ENCODE results near the gene BOC.

The BOC gene

DNA sequence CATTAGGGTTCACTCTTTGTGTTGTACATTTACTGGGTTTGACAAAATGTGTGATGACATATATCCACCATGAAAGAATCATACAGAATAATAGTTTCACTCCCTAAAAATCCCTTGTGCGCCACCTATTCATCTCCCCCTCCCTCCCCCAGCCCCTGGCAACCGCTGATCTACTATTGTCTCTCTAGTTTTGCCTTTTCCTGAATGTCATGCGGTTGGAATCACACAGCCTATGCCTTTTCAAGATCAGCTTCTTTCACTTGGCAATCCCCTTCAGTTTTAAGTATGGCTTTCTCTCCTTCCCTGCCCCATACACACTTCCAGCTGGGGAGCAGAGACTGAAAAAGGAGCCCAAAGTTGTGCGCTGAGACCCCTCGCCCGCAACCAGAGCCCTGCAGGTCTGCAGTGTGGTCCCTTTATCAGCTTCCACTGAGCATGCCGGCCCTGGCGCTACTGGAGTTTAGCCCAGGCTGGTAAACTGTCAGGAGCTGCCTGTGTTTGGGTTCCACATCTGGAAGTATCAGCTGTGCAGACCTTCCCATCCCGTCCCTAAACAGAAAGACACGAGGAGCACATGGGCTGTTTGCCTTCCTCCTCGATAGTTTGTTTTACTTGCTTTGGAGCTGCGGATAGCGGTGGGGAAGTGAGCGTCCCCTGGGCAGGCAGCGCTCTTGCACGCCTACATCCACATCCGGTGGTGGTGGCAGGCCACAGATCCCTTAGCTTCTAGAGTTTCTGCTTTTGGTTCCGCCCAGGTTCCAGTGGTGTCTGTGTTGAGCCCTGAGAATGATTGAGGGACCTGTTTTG, 12.3 kb downstream of the BOC start:
- no peak for DNase-seq (ENCODE audit: low spot score)

DNA sequence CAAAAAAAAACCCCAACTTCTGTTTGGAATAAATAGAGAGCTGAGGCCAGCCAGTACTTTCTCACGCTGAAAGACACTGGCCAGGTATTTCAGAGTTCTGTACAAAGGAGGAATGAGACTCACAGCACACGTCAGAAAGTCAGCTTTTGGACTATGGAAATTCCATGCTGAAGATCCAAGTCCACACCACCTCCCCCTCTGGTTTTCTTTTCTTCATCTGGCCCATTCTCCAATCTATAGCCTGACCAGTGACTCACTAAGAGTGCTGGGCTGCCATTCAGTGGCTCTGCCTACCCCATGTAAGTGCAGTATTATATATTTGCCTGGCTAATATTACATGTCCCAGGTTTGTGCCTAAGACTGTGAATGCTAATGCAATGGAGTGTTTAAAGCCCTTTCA, 13.9 kb downstream of the BOC start:
- DNase-seq (ENCODE audit: low spot score): no peak

DNA sequence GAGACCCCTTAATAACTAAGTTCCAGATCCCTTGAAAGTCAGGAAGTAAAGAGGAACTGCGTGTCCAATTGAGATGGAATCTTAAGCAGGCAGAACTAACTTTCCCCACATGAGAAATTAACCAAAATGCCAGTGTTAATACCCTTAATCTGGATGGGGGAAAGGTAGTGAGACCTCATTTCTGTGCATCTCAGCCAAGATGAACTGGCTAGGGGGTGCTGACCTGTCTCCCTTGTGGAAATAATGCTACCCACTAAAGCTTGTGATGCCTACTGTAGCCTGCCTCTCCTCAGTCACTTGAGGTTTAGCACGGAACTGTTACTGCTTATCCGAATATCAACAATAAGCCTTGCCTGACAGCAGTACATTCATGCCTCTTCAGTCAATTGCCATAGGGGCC, 15.1 kb downstream of the BOC start:
- no peak for DNase-seq (ENCODE audit: low spot score)

DNA sequence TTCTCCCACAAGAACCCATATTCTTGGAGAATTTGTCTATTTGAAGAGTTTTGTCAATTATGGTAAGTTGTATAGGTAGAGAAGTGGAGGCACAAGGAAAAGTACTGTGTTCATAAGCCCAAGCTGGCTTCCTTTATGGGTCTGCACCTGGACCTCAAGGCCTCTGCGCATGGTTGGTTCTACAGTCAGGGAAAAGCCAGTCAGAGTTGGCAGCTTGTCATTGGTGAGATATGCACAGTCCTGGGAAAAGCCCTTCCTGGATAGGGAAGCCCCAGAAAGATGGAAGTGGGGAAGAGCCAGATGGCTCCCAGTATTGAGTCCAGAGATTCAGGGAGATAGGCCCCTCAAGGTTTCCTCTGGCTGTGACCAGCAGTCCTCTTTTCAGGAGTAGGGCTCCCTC, 15.8 kb downstream of the BOC start:
- DNase-seq (ENCODE audit: low spot score): no peak

DNA sequence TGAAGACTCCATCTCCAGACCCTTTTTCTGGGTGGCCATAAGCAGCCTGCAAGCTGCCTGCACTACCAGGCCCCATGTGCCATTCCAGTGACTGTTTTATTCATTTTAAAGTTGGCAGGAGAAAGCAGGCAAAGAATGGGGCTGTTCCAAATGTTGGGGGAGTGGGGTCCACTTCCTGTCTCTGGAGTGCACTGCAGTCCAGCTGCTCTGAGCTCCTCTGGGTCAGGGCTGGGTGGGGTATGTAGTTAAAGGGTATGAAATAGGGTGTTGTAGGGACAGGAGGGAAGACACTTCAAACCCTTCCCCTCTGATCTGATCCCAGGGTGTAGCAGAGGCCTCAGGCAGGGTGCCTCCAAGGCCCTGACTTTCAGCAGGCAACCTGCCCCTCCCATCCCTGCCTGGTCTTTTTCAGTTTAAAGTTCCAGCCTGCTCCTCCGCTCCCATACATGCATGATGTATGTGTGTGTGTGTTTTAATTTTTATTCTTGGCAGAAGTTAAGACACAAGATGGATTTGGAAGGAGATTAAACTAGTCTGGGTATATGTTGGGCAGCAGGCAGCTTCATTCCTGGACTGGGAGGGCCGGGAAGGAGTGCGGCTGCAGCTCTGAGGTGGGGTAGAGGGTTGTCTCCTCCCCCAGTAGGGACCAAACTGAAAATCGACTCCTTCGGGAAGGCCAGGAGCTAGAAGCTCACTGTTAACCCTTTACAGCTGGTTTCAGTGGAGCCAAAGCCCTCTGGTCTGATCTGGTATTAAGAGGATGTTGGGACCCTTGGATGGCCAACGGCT, 17.3 kb downstream of the BOC start:
- no peak for DNase-seq (ENCODE audit: low spot score)

DNA sequence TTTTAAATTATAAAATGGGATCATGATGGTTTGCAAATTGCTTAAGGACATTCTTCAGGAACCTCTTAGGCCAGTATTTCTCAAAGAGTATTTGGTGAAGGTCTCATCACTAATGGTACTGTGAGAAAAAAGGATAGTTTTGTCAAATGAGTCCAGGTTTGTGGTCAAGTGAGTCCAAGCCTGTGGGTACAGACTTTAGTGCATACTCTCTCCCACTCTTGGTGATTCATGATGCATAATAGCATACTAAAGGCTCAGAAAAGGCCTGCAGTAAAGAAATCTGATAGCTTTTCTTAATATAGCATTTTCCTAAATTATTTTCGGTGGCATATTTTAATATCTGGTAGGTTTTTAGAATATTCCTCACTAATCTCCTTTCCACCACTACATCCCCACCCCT, 20.0 kb downstream of the BOC start:
- peak; percentile 55 for DNase-seq (ENCODE audit: low spot score)

DNA sequence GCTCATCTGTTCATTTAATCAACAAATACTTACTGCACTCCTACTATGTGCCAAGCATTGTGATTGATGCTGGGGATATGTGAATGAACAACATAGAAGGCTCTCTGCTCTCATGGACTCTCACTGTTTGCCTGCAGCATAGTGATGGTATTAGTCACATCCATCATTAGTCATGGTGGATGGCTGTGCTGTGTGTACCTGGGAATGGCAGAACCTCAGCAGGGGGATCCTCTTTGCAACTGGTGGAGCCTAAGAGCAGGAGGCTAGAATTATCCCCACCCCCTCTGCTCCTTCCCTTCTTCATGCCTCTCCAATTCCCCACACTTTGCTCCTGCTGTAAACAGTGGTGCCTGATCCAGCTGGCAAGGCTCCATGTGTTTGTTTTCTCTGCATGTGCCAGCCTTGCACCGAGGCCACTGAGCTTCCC, 20.5 kb downstream of the BOC start:
- peak; percentile 78 for DNase-seq (ENCODE audit: low spot score)

DNA sequence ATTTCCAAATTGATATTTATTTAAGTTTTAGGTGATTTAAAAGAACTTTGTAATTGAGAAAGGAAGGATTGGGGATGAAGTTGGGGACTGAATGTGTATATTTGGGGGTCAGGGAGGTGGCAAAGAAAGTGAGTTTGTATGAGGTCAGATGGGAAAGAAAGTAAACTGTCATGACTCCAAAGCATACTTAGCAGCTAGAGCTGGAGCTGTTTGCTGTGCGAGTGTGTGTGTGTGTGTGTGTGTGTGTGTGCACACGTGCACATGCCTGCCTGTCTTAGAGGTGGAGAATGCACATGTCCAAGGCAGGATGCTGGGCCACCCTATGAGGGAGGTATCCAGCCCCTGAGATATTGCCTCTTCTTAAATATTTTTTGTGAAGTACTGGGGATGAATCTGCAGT, 21.0 kb downstream of the BOC start:
- no peak for DNase-seq (ENCODE audit: low spot score)

DNA sequence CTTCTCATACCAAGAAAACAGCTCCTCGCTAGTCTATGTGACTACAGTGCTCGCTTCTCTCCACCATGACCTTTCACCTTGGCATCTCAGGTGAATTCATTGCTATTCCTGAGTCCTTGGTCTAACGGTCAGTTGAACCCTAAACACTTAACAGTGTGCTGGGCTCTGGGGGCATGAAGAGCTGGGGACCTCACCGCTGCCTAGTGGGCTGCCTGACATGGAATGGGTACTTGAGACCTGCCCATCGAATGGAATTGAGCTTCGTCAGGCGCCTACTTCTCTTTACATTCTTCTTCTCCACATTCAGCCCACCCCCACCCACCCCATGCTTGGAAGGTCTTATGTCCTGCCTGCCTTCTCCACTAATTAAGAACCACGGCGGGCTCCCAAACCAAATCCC, 22.1 kb downstream of the BOC start:
- no peak for DNase-seq (ENCODE audit: low spot score)

DNA sequence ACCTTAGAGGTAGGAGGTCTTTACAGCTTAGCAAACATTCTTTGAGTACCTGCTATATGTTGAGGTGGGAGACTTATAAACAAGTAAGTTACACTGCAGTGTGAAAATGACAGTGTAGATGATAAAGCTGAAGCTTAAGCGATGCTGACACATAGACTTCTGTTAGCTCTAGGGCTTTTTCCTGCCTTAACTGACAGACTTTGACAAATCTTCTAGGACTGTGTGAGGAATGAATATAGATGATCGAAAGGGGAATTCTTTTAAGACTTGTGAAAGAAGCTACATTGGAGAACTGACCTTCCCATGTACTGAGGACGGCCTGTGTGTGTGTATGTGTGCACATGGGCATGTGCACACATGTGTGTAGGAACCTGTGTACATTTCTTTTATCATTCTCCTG, 22.7 kb downstream of the BOC start:
- DNase-seq (ENCODE audit: low spot score): no peak

DNA sequence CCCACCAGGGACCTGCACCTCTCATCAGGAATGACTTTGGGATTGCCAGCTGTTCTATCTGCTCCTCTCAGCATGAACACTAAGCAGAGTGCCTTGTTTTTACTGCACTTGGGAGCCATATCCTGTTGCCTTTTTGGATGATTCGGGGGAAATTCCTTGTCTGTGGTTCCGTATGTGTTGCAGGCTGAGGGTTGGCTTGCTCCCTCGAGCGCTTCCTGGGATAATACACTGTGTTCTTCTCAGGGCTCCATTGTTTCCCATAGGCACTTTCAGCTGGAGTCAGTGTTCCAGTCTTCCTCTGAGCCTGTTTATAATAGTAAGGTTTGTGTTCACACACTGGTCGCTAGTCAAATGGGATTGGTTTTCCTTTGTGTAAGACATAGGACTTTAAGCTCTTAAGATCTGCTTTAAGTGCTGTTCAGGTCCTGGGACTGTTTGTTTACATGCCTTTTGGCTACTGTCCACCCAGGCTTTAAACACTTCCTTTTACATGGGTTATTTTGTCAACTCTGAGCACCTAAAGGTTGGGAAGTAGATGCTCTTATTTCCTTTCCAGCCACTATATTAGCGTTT, 23.4 kb downstream of the BOC start:
- no peak for DNase-seq (ENCODE audit: low spot score)

DNA sequence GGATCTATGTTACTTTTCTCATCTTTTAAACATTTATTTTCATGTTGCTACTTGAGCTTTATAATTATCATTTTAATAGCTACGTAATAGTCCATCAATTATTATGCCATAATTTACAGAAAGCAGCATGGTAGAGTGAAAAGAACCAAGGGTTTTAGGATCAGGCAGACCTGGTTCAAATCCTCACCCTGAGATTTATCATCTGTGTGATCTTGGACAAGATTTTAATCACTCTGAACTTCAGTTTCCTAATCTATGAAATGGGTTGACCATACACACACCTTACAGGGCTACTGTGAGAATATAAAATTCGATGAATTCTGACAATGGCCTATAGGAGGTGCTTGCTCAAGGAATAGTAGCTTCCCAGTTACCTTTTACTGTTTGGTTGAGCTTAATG, 27.1 kb downstream of the BOC start:
- DNase-seq (ENCODE audit: low spot score): no peak

DNA sequence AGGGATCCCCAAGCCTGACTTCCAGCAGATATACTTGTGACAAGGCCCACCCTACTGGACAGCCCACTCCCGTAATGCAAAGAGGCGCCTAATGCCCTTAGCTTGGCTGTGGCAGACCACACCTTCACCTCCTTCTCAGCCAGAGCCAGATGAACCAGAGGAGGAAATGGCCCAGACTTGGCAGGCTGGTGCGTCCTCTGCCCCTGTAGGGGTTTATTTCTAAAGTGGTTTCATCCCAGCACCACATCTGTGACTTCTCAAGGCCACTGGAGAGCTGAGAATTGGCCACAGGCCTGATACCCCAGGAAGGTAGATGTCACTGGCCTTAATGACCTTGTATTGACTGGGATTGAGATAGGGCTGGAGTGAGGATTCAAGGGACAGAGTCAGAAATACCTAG, 29.5 kb downstream of the BOC start:
- no peak for DNase-seq (ENCODE audit: low spot score)

DNA sequence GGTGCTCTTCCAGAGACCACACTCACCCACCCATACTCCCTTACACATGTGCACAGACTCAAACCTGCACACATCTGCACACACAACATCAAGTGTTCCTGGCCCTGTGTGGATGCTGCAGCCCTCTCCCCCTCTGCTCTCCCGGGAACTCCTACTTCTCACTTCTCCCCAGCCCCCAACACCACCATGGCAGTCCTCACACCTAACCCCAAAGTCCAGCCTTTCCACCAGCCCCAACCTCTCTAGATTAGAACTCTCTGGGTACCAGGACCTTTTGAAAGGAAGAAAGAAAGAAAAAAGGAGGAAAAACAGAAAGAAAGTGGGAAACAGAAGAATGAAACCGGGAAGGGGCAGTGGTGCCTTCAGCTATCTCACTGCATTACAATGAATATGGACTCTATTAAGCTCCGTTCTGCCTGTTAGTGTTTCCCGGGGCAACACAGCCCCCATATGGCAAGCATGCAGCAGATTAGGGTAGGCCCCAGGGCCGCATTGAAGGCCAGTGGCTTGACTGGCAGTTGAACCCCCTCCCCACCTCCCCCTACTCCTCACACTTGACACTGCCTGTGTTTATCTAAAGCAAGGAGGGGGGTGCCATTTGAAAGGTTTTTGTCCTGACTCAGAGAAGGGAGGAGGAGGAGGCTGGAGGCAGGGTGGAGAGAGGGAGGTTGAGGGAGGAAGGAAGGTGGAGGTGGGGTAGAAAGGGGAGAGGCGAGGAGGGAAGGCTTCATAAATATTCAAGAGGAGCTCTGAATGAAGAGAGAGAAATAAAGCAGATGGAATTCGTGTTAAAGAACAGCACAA, 30.1 kb downstream of the BOC start:
- no peak for DNase-seq (ENCODE audit: low spot score)

DNA sequence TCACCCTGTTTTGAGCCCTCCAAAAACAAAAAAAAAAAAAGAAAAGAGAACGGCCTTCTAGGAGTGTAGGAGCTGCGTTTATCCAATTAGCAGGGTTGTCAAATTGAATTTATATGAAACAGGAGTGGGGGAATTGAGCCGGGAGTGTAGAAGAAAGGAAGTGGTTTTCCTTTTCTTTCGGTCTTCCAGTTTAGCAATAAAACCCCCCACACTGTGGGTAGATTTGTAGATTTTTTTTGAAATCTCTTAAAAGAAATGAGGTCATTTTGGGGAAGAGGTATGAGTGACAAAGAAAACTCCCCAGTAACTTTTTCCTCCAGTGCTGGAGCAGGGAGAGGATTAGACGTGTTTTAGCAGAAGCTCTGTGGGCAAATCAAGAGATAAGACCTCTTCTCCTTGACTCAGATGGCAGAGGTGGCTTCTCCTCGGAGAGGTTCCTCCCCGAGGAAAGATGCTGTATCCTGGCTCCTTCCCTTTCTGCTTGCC, 30.8 kb downstream of the BOC start:
- no peak for DNase-seq (ENCODE audit: low spot score)

DNA sequence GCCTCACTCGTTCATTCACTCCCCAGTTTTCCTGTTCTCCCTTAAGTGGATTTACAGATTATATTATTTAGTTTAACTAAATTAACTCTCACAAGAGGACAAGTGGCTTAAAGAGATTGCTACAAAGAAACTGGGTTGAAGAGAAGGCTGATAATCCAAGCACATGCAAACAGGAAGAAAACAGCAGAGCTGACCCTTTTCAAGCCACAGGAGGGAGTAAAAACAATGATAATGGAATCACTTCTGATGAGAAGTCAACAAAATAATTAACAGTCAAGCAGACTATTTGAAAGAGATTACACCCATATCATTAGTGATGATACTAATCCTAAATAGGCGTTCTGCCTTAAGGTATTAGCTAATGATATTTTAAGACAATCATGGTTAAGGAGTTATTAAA, 31.7 kb downstream of the BOC start:
- DNase-seq (ENCODE audit: low spot score): no peak

DNA sequence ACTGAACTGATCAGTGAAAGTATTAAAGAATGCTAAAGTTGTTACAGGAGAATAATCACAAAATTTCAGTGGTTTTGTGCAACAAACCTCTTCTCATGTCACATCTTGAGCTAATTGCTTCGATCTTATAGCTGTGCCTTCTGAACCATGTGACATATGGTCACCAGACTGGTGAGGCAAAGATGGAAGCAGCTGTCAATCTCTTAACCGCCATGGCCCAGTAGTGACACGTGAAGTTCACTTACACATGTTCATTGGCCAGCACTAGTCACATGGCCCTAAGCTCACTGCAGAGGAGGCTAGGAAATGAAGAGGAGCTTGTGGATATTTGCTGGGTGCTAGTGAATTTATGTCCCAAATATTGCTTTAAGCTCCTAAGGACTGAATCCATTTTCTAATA, 32.5 kb downstream of the BOC start:
- no peak for DNase-seq (ENCODE audit: low spot score)

DNA sequence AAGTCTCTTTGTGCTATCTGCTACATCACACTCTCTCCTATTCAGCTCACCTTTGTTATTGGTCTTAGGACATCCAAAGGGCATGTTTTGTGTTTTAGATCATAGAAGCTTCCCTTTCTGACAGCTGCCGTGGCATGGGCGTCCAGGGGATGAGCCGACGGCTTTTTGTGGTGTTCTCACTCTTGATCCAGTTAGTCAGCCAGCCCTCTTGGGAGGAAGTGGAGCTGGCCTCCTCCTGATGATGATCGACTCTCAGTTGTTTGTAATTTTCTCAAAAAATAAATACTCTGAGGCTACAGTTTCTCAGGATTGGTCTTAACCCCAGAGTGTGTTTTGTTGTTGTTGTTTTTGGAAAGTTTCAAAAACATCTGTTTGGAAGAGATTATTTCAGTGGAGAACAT, 34.4 kb downstream of the BOC start:
- DNase-seq (ENCODE audit: low spot score): no peak

DNA sequence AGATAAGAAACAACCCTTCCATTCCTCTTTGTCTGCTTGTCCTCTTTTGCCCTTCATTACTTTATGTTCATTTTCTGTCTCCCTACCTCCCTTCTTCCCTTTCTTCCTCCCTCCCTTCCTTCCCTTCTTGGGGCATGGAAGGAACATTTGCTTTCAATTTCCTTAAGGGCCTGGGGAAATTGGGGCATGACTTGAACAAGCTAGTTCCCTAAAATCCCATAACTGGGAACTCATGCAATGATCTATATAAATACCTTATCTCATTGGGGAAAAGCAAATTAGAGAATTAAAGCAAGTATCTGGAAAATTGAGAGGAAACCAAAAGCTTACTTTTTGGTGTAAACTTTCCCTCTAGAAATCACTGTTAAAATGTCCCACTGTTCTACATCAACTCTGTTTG, 35.7 kb downstream of the BOC start:
- DNase-seq (ENCODE audit: low spot score): no peak

DNA sequence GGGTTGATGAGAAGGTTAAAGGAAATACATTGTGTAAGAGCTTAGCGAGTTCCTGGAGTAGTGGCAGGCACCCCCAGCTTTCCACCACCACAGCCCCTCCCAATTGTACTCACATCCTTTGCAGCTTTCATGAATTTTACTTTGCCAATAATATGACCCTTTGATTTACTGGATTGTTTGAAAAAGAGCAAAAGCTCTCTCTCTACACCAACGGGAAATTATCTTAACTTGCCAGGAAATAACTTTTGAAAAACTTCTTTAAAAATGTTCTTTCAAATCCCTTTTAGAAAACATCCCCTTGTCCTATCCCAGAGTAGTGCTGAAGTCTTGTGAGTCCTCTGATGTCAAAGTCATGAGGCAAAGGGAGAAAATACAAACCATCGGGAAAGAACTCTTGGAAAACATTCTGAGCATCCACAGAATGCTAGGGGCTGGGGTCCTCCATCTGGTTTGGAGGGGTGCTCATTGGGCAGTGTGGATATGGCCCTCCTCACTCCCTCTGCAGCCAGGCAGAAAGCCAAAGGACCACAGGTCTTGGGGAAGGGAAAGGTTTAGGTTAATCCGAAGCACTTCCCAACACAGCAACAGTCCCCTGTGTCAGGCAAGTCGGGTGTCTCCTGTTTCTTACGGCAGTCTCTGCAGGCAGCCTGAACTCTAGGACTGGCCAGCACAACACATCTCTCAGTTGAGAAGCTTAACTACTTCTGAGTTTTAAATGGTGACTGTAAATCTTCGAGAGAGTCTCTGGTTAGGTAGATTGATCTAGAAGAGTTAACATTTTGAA, 36.5 kb downstream of the BOC start:
- no peak for DNase-seq (ENCODE audit: low spot score)

DNA sequence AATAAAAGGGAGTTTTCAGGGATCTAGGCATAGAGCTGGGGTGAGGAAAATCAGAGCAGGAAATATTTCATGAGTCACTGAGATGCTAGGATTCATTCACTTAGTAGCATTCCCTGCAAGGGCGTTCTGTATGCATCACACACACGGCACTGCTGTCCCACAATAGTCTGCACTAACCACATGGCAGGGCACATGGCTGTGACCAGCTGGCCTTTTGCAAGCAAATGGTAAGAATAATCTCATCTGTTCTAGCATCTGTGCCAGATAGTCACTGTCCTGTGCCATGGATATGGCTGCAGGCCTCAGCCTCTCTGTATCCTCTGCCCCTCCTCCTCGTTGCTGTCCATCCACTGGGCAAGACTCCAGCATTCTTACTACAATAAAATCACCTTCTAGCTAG, 37.8 kb downstream of the BOC start:
- peak; percentile 42 for DNase-seq (ENCODE audit: low spot score)

DNA sequence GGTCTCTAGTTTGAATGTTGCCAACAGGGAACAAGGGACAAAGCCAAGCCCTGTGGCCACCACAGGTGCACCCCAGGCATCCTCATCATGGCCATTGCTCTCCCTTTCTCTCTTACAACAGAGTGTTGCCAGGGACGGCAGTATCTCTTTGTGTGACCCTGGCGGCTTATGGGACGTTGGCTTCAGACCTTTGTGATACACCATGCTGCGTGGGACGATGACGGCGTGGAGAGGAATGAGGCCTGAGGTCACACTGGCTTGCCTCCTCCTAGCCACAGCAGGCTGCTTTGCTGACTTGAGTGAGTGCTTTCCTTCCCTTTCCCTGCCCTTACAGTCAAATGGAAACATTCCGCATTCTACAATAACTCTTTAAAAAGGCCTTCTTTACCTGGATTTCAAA, 38.2 kb downstream of the BOC start:
- DNase-seq (ENCODE audit: low spot score): no peak

Measured in RKO (cell line).